HG03460 (cell line): Measurements from ENCODE around the gene PANK2.

ENCODE experiments used
- ATAC-seq: cut with Tn5 transposase; IDR thresholded peaks from one replicate; pipeline ENCODE4 v1.9.1; 2021; ENCODE audit not compliant: unreplicated experiment

Gene PANK2

DNA sequence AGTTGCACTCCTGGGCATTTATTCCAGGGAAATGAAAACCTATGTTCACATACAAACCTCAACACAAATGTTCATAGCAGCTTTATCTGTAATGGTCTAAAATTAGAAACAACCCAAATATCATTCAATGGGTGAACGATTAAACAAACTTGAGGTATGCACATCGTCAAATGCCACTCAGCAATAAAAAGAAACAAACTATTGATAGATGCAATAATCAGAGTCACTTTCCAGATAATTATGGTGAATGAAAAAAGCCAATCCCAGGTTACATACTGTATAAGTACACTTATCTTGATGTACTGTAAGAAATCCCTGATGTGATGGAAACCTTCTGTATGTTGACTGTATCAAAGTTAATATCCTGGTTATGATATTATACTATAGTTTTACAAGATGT lies 87.3 kb downstream of the PANK2 start:
- ATAC-seq: no peak
